GM18519 (cell line): Measurements from ENCODE around the gene RMI2.

Experiments used
- ATAC-seq: cut with Tn5 transposase; IDR thresholded peaks from one replicate; pipeline ENCODE4 v1.9.1; 2021; ENCODE audit warnings: mild to moderate bottlenecking, moderate library complexity; ENCODE audit not compliant: unreplicated experiment, low FRiP score

RMI2 gene

GRCh38 chr16:11379420-11379819 is 34.2 kb downstream of the RMI2 start:
- ATAC-seq = peak; percentile 54

- ATAC-seq = no peak
Measured at GRCh38 chr16:11380836-11381235, 35.6 kb downstream of the RMI2 start.

- no peak for ATAC-seq
Measured at GRCh38 chr16:11383481-11384183, 38.4 kb downstream of the RMI2 start.

GRCh38 chr16:11384184-11384955 is 39.1 kb downstream of the RMI2 start:
- no peak for ATAC-seq

- ATAC-seq = no peak
Measured at GRCh38 chr16:11384956-11385586, 39.8 kb downstream of the RMI2 start.

GRCh38 chr16:11386054-11386680 is 40.9 kb downstream of the RMI2 start:
- no peak for ATAC-seq

- no peak for ATAC-seq
Measured at GRCh38 chr16:11386791-11387546, 41.7 kb downstream of the RMI2 start.

GRCh38 chr16:11389083-11389482 is 43.8 kb downstream of the RMI2 start:
- no peak for ATAC-seq

- ATAC-seq = no peak
Measured at GRCh38 chr16:11389631-11390565, 44.6 kb downstream of the RMI2 start.

GRCh38 chr16:11390573-11391495 is 45.6 kb downstream of the RMI2 start:
- no peak for ATAC-seq

GRCh38 chr16:11391576-11391975 is 46.3 kb downstream of the RMI2 start:
- ATAC-seq = no peak

- no peak for ATAC-seq
Measured at GRCh38 chr16:11392041-11392581, 46.9 kb downstream of the RMI2 start.

- no peak for ATAC-seq
Measured at GRCh38 chr16:11393366-11393765, 48.1 kb downstream of the RMI2 start.

GRCh38 chr16:11393861-11394592 is 48.8 kb downstream of the RMI2 start:
- ATAC-seq = no peak

GRCh38 chr16:11394593-11394960 is 49.3 kb downstream of the RMI2 start:
- ATAC-seq = no peak

- no peak for ATAC-seq
Measured at GRCh38 chr16:11395008-11395948, 50.0 kb downstream of the RMI2 start.

- ATAC-seq = no peak
Measured at GRCh38 chr16:11395949-11396240, 50.6 kb downstream of the RMI2 start.
